Measurements from ENCODE around the gene AACS. TPM values are rescaled to one million over a fixed set of nuclear protein-coding genes. Genes with fewer than 3 reads are reported as not detected.
A peak's percentile ranks its signal among the peaks of the same experiment; 100 is the strongest.

Gene AACS
- total RNA-seq, 1 experiment from 2014 or later: 54.0 TPM

DNA sequence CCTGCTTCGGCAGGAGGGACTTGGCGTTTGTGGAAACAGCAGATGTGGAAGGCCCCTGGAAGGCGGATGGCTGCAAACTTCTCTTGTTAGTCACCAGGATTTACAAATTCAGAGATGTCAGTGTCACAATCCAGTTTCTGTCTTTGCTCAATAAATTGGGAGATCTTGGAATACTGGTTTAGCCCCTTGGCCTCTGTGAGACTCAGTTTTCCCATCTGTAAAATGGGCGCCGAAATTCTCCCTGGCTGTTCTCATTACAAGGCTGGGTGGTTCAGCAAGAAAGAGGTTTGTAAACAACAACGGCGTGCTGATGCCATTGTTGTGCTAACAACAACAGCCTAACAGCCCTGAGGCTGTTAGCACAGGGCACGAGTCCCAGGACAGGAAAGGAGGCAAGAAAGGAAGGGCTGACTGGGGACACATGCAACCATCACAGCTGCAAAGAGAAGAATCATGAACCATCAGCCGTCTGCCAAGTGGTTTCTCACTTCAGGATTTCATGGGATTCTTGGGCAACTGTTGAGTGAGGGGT, 127.5 kb downstream of the AACS start:
- peaks cover 84% of the 10 kb centered on the region for H3K4me1 Mint-ChIP-seq
- peak; percentile 27 for DNase-seq (ENCODE audit: low spot score)
- peak; percentile 27 for ATAC-seq
- H3K27me3 Mint-ChIP-seq (ENCODE audit: low read depth): peaks cover 4% of the 10 kb centered on the region; the same call in 1 of the 2 replicates
- no peaks in the 10 kb centered on the region for H3K9me3 Mint-ChIP-seq
- H3K36me3 Mint-ChIP-seq: peaks cover 8% of the 10 kb centered on the region; the same call in 1 of the 2 replicates
- TF ChIP-seq, protein P1, sequence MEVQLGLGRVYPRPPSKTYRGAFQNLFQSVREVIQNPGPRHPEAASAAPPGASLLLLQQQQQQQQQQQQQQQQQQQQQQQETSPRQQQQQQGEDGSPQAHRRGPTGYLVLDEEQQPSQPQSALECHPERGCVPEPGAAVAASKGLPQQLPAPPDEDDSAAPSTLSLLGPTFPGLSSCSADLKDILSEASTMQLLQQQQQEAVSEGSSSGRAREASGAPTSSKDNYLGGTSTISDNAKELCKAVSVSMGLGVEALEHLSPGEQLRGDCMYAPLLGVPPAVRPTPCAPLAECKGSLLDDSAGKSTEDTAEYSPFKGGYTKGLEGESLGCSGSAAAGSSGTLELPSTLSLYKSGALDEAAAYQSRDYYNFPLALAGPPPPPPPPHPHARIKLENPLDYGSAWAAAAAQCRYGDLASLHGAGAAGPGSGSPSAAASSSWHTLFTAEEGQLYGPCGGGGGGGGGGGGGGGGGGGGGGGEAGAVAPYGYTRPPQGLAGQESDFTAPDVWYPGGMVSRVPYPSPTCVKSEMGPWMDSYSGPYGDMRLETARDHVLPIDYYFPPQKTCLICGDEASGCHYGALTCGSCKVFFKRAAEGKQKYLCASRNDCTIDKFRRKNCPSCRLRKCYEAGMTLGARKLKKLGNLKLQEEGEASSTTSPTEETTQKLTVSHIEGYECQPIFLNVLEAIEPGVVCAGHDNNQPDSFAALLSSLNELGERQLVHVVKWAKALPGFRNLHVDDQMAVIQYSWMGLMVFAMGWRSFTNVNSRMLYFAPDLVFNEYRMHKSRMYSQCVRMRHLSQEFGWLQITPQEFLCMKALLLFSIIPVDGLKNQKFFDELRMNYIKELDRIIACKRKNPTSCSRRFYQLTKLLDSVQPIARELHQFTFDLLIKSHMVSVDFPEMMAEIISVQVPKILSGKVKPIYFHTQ (CRISPR knock-in tag; IDR thresholded peaks at IDR 0.05): no peak
- TF ChIP-seq NFATC4 (CRISPR knock-in tag; IDR thresholded peaks at IDR 0.05) (no peak), GTF2I (CRISPR knock-in tag; conservative IDR thresholded peaks at IDR 0.05) (0 out of 2 replicates have a peak, but pooled peaks have one; percentile 57), FOXK1 (CRISPR knock-in tag; IDR thresholded peaks at IDR 0.05) (peak; percentile 80; the same call in 1 of the 2 replicates), ZNF232 (CRISPR knock-in tag; IDR thresholded peaks at IDR 0.05) (no peak), ZNF219 (CRISPR knock-in tag; IDR thresholded peaks at IDR 0.05; ENCODE audit: borderline replicate concordance) (no peak), ATF1 (CRISPR knock-in tag; IDR thresholded peaks at IDR 0.05) (no peak), ZNF121 (CRISPR knock-in tag; IDR thresholded peaks at IDR 0.05) (no peak)
- TF ChIP-seq, protein P2, sequence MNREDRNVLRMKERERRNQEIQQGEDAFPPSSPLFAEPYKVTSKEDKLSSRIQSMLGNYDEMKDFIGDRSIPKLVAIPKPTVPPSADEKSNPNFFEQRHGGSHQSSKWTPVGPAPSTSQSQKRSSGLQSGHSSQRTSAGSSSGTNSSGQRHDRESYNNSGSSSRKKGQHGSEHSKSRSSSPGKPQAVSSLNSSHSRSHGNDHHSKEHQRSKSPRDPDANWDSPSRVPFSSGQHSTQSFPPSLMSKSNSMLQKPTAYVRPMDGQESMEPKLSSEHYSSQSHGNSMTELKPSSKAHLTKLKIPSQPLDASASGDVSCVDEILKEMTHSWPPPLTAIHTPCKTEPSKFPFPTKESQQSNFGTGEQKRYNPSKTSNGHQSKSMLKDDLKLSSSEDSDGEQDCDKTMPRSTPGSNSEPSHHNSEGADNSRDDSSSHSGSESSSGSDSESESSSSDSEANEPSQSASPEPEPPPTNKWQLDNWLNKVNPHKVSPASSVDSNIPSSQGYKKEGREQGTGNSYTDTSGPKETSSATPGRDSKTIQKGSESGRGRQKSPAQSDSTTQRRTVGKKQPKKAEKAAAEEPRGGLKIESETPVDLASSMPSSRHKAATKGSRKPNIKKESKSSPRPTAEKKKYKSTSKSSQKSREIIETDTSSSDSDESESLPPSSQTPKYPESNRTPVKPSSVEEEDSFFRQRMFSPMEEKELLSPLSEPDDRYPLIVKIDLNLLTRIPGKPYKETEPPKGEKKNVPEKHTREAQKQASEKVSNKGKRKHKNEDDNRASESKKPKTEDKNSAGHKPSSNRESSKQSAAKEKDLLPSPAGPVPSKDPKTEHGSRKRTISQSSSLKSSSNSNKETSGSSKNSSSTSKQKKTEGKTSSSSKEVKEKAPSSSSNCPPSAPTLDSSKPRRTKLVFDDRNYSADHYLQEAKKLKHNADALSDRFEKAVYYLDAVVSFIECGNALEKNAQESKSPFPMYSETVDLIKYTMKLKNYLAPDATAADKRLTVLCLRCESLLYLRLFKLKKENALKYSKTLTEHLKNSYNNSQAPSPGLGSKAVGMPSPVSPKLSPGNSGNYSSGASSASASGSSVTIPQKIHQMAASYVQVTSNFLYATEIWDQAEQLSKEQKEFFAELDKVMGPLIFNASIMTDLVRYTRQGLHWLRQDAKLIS (CRISPR knock-in tag; IDR thresholded peaks at IDR 0.05; ENCODE audit: borderline replicate concordance): no peak
- TF ChIP-seq, protein P3, sequence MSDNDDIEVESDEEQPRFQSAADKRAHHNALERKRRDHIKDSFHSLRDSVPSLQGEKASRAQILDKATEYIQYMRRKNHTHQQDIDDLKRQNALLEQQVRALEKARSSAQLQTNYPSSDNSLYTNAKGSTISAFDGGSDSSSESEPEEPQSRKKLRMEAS (CRISPR knock-in tag; IDR thresholded peaks at IDR 0.05): 0 out of 2 replicates have a peak, but pooled peaks have one; percentile 28
- TF ChIP-seq, protein P4, sequence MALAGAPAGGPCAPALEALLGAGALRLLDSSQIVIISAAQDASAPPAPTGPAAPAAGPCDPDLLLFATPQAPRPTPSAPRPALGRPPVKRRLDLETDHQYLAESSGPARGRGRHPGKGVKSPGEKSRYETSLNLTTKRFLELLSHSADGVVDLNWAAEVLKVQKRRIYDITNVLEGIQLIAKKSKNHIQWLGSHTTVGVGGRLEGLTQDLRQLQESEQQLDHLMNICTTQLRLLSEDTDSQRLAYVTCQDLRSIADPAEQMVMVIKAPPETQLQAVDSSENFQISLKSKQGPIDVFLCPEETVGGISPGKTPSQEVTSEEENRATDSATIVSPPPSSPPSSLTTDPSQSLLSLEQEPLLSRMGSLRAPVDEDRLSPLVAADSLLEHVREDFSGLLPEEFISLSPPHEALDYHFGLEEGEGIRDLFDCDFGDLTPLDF (CRISPR knock-in tag; IDR thresholded peaks at IDR 0.05): no peak
- TF ChIP-seq, protein P5, sequence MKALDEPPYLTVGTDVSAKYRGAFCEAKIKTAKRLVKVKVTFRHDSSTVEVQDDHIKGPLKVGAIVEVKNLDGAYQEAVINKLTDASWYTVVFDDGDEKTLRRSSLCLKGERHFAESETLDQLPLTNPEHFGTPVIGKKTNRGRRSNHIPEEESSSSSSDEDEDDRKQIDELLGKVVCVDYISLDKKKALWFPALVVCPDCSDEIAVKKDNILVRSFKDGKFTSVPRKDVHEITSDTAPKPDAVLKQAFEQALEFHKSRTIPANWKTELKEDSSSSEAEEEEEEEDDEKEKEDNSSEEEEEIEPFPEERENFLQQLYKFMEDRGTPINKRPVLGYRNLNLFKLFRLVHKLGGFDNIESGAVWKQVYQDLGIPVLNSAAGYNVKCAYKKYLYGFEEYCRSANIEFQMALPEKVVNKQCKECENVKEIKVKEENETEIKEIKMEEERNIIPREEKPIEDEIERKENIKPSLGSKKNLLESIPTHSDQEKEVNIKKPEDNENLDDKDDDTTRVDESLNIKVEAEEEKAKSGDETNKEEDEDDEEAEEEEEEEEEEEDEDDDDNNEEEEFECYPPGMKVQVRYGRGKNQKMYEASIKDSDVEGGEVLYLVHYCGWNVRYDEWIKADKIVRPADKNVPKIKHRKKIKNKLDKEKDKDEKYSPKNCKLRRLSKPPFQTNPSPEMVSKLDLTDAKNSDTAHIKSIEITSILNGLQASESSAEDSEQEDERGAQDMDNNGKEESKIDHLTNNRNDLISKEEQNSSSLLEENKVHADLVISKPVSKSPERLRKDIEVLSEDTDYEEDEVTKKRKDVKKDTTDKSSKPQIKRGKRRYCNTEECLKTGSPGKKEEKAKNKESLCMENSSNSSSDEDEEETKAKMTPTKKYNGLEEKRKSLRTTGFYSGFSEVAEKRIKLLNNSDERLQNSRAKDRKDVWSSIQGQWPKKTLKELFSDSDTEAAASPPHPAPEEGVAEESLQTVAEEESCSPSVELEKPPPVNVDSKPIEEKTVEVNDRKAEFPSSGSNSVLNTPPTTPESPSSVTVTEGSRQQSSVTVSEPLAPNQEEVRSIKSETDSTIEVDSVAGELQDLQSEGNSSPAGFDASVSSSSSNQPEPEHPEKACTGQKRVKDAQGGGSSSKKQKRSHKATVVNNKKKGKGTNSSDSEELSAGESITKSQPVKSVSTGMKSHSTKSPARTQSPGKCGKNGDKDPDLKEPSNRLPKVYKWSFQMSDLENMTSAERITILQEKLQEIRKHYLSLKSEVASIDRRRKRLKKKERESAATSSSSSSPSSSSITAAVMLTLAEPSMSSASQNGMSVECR (CRISPR knock-in tag; IDR thresholded peaks at IDR 0.05; ENCODE audit: borderline replicate concordance): no peak
- TF ChIP-seq, protein P6, sequence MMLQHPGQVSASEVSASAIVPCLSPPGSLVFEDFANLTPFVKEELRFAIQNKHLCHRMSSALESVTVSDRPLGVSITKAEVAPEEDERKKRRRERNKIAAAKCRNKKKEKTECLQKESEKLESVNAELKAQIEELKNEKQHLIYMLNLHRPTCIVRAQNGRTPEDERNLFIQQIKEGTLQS (CRISPR knock-in tag; conservative IDR thresholded peaks at IDR 0.05): no peak
- TF ChIP-seq, protein P7, sequence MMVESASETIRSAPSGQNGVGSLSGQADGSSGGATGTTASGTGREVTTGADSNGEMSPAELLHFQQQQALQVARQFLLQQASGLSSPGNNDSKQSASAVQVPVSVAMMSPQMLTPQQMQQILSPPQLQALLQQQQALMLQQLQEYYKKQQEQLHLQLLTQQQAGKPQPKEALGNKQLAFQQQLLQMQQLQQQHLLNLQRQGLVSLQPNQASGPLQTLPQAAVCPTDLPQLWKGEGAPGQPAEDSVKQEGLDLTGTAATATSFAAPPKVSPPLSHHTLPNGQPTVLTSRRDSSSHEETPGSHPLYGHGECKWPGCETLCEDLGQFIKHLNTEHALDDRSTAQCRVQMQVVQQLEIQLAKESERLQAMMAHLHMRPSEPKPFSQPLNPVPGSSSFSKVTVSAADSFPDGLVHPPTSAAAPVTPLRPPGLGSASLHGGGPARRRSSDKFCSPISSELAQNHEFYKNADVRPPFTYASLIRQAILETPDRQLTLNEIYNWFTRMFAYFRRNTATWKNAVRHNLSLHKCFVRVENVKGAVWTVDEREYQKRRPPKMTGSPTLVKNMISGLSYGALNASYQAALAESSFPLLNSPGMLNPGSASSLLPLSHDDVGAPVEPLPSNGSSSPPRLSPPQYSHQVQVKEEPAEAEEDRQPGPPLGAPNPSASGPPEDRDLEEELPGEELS (CRISPR knock-in tag; IDR thresholded peaks at IDR 0.05): peak; percentile 92; the same call in 1 of the 2 replicates
- TF ChIP-seq, protein P8, sequence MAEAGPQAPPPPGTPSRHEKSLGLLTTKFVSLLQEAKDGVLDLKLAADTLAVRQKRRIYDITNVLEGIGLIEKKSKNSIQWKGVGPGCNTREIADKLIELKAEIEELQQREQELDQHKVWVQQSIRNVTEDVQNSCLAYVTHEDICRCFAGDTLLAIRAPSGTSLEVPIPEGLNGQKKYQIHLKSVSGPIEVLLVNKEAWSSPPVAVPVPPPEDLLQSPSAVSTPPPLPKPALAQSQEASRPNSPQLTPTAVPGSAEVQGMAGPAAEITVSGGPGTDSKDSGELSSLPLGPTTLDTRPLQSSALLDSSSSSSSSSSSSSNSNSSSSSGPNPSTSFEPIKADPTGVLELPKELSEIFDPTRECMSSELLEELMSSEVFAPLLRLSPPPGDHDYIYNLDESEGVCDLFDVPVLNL (CRISPR knock-in tag; IDR thresholded peaks at IDR 0.05; ENCODE audit: borderline replicate concordance, low read depth): no peak
- no peak overlapping the region for H3K27ac Mint-ChIP-seq
- POLR2A ChIA-PET: no interaction called here
- peak overlapping the region; percentile 11 for H3K4me3 Mint-ChIP-seq
- CTCF ChIA-PET: interaction anchor here (0.7 to 1.9 kb wide), 9 partner anchors 10 to 251 kb away, joined by 3 to 12 read pairs (median 3); no protein-coding TSS in a partner anchor

Data from WTC11 (cell line).